GM23248 (cell line): ENCODE results near the gene LAIR2. TPM values are rescaled to one million over a fixed set of nuclear protein-coding genes. Genes with fewer than 3 reads are reported as not detected.

ENCODE experiments used
- DNase-seq: peaks from one replicate; pipeline ENCODE4 v3.0.0-alpha.2; 2015
- H2AFZ ChIP-seq: fragments of 200-600 bp; sonication (generic); 2 replicates; pipeline ENCODE4 v1.6.1; 2016; ENCODE audit warnings: antibody characterized with exemption
- H3F3A ChIP-seq: fragments of 200-600 bp; sonication (generic); 2 replicates; pipeline ENCODE4 v1.6.1; 2016; ENCODE audit warnings: mild to moderate bottlenecking, antibody characterized with exemption, mixed run types; ENCODE audit not compliant: insufficient read depth
- H3K27ac ChIP-seq: fragments of 200-600 bp; sonication (generic); 2 replicates; pipeline ENCODE4 v1.5.1; 2016; ENCODE audit warnings: mild to moderate bottlenecking
- H3K27me3 ChIP-seq: fragments of 200-600 bp; sonication (generic); replicated peaks from 2 replicates; pipeline ENCODE4 v1.6.1; 2016; ENCODE audit warnings: mild to moderate bottlenecking; ENCODE audit not compliant: insufficient read depth
- H3K36me3 ChIP-seq: fragments of 200-600 bp; sonication (generic); 2 replicates; pipeline ENCODE4 v1.6.1; 2016; ENCODE audit warnings: low read depth, mild to moderate bottlenecking
- H3K4me1 ChIP-seq: fragments of 200-600 bp; sonication (generic); 2 replicates; pipeline ENCODE4 v1.6.1; 2016; ENCODE audit warnings: mild to moderate bottlenecking; ENCODE audit not compliant: insufficient read depth
- H3K4me2 ChIP-seq: fragments of 200-600 bp; sonication (generic); one replicate; pipeline ENCODE4 v1.6.1; 2016; ENCODE audit warnings: mild to moderate bottlenecking; ENCODE audit not compliant: unreplicated experiment
- H3K4me3 ChIP-seq: fragments of 200-600 bp; sonication (generic); 2 replicates; pipeline ENCODE4 v1.5.1; 2016; ENCODE audit warnings: mild to moderate bottlenecking
- H3K79me2 ChIP-seq: fragments of 200-600 bp; sonication (generic); 2 replicates; pipeline ENCODE4 v1.6.1; 2016; ENCODE audit warnings: mild to moderate bottlenecking; ENCODE audit not compliant: insufficient read depth
- H3K9ac ChIP-seq: fragments of 200-600 bp; sonication (generic); 2 replicates; pipeline ENCODE4 v1.6.1; 2016; ENCODE audit warnings: mild to moderate bottlenecking
- H3K9me2 ChIP-seq: fragments of 200-600 bp; sonication (generic); 2 replicates; pipeline ENCODE4 v1.6.1; 2016; ENCODE audit warnings: mixed run types, mild to moderate bottlenecking, moderate library complexity; ENCODE audit not compliant: insufficient read depth
- H3K9me3 ChIP-seq: fragments of 200-600 bp; sonication (generic); one replicate; pipeline ENCODE4 v1.6.1; 2017; ENCODE audit warnings: low read depth
- H4K20me1 ChIP-seq: fragments of 200-600 bp; sonication (generic); 2 replicates; pipeline ENCODE4 v1.6.0; 2016; ENCODE audit not compliant: insufficient read depth
- EZH2 ChIP-seq: fragments of 200-600 bp; sonication (generic); IDR thresholded peaks from 2 replicates; pipeline ENCODE4 v1.6.1; 2018; ENCODE audit warnings: antibody characterized with exemption, mild to moderate bottlenecking; ENCODE audit not compliant: insufficient read depth, poor library complexity, severe bottlenecking
- EZH2phosphoT487 ChIP-seq: fragments of 200-600 bp; sonication (generic); IDR thresholded peaks from 2 replicates; pipeline ENCODE4 v1.6.1; 2018; ENCODE audit warnings: antibody characterized with exemption, moderate library complexity, mild to moderate bottlenecking, low read depth; ENCODE audit not compliant: insufficient read depth
- WGBS, 2 experiments: methylation state at CpG; one replicate each; pipeline ENCODE4 v1.1.6; 2015 to 2017; ENCODE audit warnings: low lambda C conversion rate in 2 of 2, low coverage in 1 of 2; ENCODE audit errors: missing lambda C conversion rate in 2 of 2; 5-methylcytosine and 5-hydroxymethylcytosine counted together
- in situ Hi-C: fragments of 300-500 bp; cut with MboI; formaldehyde crosslinking; loops from 2 replicates; pipeline ENCODE4 v1.15.0; 2020
- polyA plus RNA-seq: library from polyadenylated mRNA; unstranded; fragments of >200 nt; fragmentation: Nextera tagmentation; extraction: Ambion mirVana; gene quantifications from 2 replicates; pipeline ENCODE4 v1.2.1, GENCODE V29; 2016
- total RNA-seq: library from RNA; depleted of rRNA; stranded (reverse); fragments of >200 nt; shearing (Covaris generic); gene quantifications from 2 replicates; pipeline ENCODE4 v1.2.3, GENCODE V29; 2014

The LAIR2 gene
- total and polyA plus RNA-seq, 2 experiments from 2014 or later, result not detected

GRCh38 chr19:54461210-54461609, 41.4 kb upstream of the LAIR2 start:
- Histone ChIP-seq H3K4me1 (peaks cover 8% of the 10 kb centered on the region), H3K36me3 (peaks cover 23% of the 10 kb centered on the region; the same call in 1 of the 2 replicates), H2AFZ (no peak overlapping the region), H3K79me2 (peaks cover 62% of the 10 kb centered on the region), H3K4me3 (no peak overlapping the region), H3F3A (peaks cover 21% of the 10 kb centered on the region; the same call in 1 of the 2 replicates), H3K9ac (peak overlapping the region; percentile 13; the same call in 1 of the 2 replicates), H3K4me2 (no peak overlapping the region), H4K20me1 (no peaks in the 10 kb centered on the region), H3K9me3 (no peaks in the 10 kb centered on the region), H3K9me2 (no peaks in the 10 kb centered on the region), H3K27me3 (no peaks in the 10 kb centered on the region), H3K27ac (no peak overlapping the region; the same call in 1 of the 2 replicates)
- no peak for TF ChIP-seq EZH2
- DNase-seq, result no peak
- WGBS, 2 experiments, result 77 to 85% methylated on average over 8 to 27 of the region's 27 CpGs
- in situ Hi-C loops, result loop anchor here (25.0 kb wide), 1 partner anchor 1201 kb away; the partner anchor contains the start of gene U2AF2

DNA sequence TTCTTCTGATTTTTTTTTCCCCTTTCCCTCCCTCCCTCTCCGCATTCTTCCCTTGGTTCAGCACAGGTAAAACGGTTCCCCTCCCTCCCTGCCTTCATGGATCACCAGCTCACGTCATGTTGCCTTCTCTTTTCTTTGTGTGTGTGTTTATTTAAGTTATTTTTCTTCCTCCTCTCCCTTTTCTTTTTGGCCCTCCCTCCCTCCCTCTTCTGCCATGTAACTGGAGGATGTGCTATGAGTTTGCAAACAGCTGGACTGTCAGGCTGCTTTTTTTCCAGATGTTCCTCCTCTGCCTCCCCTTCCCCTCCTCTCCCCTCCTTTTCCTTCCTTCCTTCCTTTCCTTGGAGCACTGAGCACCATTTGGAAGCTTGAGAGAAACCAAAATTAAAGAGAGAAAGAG, 41.0 kb upstream of the LAIR2 start:
- H2AFZ ChIP-seq, result no peak overlapping the region
- peaks cover 25% of the 10 kb centered on the region; the same call in 1 of the 2 replicates for H3F3A ChIP-seq
- in situ Hi-C loops, result loop anchor here (25.0 kb wide), 1 partner anchor 1201 kb away; the partner anchor contains the start of gene U2AF2
- DNase-seq, result no peak
- H3K36me3 ChIP-seq, result peaks cover 22% of the 10 kb centered on the region; the same call in 1 of the 2 replicates
- peaks cover 58% of the 10 kb centered on the region for H3K79me2 ChIP-seq
- H3K9ac ChIP-seq, result peak overlapping the region; percentile 93
- H3K27me3 ChIP-seq, result no peaks in the 10 kb centered on the region
- H3K27ac ChIP-seq, result peak overlapping the region; percentile 93
- no peaks in the 10 kb centered on the region for H3K9me3 ChIP-seq
- peak overlapping the region; percentile 77 for H3K4me3 ChIP-seq
- H4K20me1 ChIP-seq, result no peaks in the 10 kb centered on the region
- H3K9me2 ChIP-seq, result no peaks in the 10 kb centered on the region
- TF ChIP-seq EZH2phosphoT487 (no peak), EZH2 (no peak)
- 60 to 81% methylated on average over 3 of the region's 3 CpGs for WGBS, 2 experiments
- peaks cover 8% of the 10 kb centered on the region for H3K4me1 ChIP-seq
- H3K4me2 ChIP-seq, result peak overlapping the region; percentile 89

GRCh38 chr19:54462047-54462654, 40.5 kb upstream of the LAIR2 start:
- no peaks in the 10 kb centered on the region for H3K9me3 ChIP-seq
- peak overlapping the region; percentile 93 for H3K27ac ChIP-seq
- peak overlapping the region; percentile 89 for H3K4me2 ChIP-seq
- TF ChIP-seq EZH2phosphoT487 (no peak), EZH2 (no peak)
- peaks cover 16% of the 10 kb centered on the region; the same call in 1 of the 2 replicates for H3K36me3 ChIP-seq
- DNase-seq, result peak; percentile 51
- WGBS, 2 experiments, result 37 to 47% methylated on average over 15 of the region's 15 CpGs
- H2AFZ ChIP-seq, result no peak overlapping the region
- H3K79me2 ChIP-seq, result peaks cover 52% of the 10 kb centered on the region
- no peaks in the 10 kb centered on the region for H4K20me1 ChIP-seq
- peaks cover 8% of the 10 kb centered on the region for H3K4me1 ChIP-seq
- H3K27me3 ChIP-seq, result no peaks in the 10 kb centered on the region
- H3K9ac ChIP-seq, result peak overlapping the region; percentile 93
- no peaks in the 10 kb centered on the region for H3K9me2 ChIP-seq
- in situ Hi-C loops, result loop anchor here (25.0 kb wide), 1 partner anchor 1200 kb away; the partner anchor contains the start of gene U2AF2
- peaks cover 27% of the 10 kb centered on the region; the same call in 1 of the 2 replicates for H3F3A ChIP-seq
- H3K4me3 ChIP-seq, result peak overlapping the region; percentile 77

GRCh38 chr19:54462655-54463530, 39.7 kb upstream of the LAIR2 start:
- Histone ChIP-seq H3K36me3 (peaks cover 9% of the 10 kb centered on the region; the same call in 1 of the 2 replicates), H3K9me2 (no peaks in the 10 kb centered on the region), H3F3A (peaks cover 35% of the 10 kb centered on the region), H3K27ac (peak overlapping the region; percentile 93), H3K4me2 (peak overlapping the region; percentile 89), H4K20me1 (no peaks in the 10 kb centered on the region), H3K9ac (peak overlapping the region; percentile 93), H3K9me3 (no peaks in the 10 kb centered on the region), H3K79me2 (peaks cover 45% of the 10 kb centered on the region), H3K4me3 (peak overlapping the region; percentile 77), H3K27me3 (no peaks in the 10 kb centered on the region), H3K4me1 (peaks cover 8% of the 10 kb centered on the region), H2AFZ (0 out of 2 replicates have a peak overlapping the region, but pooled peaks have one; percentile 35)
- 5 to 9% methylated on average over 48 to 83 of the region's 91 CpGs for WGBS, 2 experiments
- TF ChIP-seq EZH2 (no peak), EZH2phosphoT487 (no peak)
- peak; percentile 85 for DNase-seq
- in situ Hi-C loops, result loop anchor here (25.0 kb wide), 1 partner anchor 1199 kb away; the partner anchor contains the start of gene U2AF2
